Activated T-cell treated with anti-CD3 and anti-CD28 coated beads, Interleukin-2, amount 50 U/mL, for 48 hours (primary cell): ENCODE data around the gene FLAD1.

ENCODE experiments used
- DNase-seq, 2 experiments: peaks; one replicate each; pipeline ENCODE4 v3.0.0-alpha.2; 2020

Gene FLAD1

DNA sequence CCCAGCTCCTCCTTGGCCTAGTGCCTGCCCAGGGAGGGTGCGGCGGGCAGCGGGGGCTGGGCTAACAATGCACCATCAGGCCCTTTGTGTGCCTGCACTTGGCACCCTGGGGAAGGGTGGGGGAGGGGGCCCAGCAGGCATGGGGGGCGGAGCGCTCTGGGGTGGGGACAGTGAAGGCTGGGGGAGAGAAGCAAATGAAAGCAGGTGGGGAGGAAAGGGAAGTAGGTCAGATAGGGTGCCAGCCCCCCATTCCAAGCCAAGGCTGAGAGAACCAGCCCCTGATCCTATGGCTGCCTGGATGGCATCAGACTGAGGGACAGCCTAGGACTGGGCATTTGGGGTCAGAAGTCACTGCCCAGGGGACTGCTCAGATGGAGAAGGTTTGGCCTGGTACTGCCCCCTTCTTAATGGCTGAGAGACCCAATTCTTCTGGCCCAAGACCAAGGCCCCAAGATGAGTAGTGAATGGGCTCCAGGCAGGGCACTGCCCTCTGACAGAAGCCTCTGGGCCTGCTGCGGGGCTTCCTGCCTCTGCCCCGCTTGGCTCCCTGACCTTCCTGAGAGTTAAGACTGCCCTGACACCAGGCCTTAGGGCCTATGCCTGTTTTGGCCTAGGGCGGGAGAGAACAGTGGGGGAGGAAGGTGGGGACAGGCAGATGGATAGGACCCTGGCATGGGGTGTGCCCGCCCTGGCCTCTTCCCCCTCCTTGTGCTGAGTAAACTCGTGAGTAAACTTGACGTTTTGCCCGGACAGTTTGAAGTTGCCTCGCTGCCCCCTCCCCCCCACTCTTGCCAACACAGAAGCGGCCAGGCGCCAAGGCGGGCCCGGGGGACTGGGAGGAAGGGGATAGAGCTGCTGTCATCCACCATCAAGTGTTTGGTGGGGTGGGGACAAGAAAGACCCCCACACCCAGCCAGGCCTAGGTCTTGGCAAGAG, 22.2 kb downstream of the FLAD1 start:
- peak in 1 of 2 experiments; percentile 35 for DNase-seq

DNA sequence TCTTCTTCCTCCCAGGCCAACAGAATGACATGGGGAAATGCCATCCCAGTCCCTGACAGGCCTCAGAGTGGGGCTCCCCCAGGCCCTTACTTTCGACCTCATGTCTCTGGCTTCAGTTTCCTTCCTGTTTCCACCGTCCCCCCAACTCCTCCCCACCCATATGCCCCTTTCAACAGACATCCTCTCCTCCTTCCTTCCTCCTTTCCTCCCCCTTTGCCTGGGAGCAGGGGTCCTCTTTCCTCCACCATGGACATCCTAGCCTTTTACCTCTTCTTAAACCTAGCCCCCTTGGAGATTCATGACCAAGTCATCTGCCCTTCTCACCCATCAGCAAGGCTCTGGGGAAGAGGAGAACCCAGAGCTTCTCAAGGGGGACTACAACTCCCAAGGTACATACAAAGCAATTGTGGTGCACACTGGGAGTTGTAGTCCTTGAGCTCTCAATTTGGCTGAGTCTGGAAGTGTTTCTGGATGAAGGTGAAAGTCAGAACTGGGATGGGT, 23.5 kb downstream of the FLAD1 start:
- DNase-seq = peak; percentile 59 to 62

- no peak for DNase-seq
These were observed 24.2 kb downstream of the FLAD1 start for GRCh38 chr1:155007251-155007828.

GRCh38 chr1:155008015-155008941, 25.1 kb downstream of the FLAD1 start:
- peak; percentile 77 to 82 for DNase-seq

GRCh38 chr1:155009221-155009711, 26.1 kb downstream of the FLAD1 start:
- peak; percentile 43 to 51 for DNase-seq

DNA sequence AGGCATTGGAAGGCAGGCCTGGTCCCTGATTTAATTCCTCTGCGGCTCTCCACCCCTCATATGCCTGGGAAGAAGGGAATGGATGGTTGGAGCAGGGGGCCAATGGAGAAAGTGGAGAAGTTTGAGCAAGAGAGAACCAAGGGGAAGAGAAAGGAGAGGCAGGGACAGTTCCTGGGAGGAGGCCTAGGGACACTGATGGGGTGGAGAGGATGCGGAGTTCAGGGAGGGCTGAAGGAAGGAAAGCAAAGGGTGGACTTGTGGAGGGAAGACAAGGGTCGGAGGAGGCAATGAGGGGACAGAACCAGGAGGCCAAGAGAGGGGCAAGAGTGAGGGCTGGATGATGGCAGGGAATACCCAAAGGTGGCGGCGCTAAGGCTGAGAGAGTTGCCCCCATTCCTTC, 26.6 kb downstream of the FLAD1 start:
- no peak for DNase-seq

DNA sequence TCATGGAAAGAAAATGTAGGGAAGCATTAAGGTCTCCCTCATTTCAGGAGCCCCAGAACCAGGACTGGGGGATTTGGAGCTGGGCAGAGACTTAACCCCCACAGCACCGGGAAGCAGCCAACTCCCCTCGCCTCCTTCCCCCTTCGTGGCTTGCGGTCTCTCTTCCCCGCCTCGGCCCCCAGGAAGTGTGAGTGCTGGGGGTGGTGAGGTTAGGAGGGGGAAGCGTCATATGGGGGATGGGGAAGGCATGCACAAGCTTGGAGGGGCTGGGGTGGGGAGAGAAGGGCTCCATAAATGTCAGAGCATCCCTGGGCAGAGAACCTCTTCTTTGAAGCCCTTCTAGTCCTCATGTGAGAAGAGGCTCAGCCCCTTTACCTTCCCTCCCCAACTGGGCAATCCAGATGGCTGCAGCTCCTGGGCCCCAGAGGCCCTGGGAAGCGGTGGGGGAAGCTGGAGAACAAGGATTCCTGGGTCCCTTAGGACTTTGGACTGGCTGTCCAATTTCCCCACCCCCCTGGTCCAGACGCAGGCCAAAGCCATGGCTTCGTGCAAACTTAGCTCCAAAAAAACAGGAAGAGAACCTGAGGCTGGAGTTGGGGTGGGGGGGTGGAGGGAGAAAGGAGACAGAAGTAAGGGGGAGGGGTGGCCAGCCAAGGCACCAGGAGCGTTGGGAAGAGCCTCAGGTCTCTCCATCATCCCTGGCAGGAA, 27.2 kb downstream of the FLAD1 start:
- DNase-seq = peak; percentile 55 to 56

GRCh38 chr1:155011004-155011416, 27.9 kb downstream of the FLAD1 start:
- DNase-seq = no peak

GRCh38 chr1:155011437-155012025, 28.4 kb downstream of the FLAD1 start:
- DNase-seq = no peak

GRCh38 chr1:155012026-155012546, 28.9 kb downstream of the FLAD1 start:
- DNase-seq = peak; percentile 46 to 59

DNA sequence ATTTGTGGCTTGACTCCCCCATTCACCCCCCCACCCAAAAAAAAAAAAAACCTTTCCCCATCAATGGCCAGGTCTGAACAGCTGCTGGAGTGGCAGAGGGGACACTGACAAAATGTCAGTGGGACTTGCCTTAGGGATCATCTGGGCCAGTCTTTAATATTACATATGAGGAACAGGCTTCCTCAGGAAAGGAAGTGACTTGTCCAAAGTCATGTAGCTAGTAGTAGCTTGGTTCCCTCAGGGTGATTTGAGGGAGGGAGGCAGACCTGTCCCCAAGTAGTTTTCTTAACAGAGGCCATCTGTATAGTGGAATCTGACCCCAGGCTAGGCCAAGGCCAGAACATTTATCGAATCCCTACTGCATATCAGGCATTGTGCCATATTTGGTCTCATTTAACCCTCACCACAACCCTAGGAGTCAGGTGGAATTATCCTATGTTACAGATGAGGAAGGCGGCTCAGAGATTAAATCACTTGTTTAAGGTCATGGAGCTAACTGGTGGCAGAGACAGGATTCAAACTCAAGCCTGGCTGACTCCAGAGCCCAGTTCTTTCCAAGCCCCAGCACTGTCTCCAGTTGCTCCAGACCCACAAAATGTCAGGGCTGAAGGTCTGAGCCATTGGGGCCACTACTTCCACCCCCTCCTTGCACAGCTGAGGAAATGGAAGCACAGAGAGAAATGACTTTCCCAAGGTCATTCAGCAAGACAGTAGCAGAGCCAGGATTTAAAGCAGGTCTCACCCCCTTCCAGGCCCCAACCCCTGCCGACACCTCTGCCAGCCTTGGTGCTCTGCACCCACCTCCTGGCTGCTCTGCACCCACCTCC, 29.8 kb downstream of the FLAD1 start:
- no peak for DNase-seq

GRCh38 chr1:155013632-155014031, 30.5 kb downstream of the FLAD1 start:
- DNase-seq = no peak

DNA sequence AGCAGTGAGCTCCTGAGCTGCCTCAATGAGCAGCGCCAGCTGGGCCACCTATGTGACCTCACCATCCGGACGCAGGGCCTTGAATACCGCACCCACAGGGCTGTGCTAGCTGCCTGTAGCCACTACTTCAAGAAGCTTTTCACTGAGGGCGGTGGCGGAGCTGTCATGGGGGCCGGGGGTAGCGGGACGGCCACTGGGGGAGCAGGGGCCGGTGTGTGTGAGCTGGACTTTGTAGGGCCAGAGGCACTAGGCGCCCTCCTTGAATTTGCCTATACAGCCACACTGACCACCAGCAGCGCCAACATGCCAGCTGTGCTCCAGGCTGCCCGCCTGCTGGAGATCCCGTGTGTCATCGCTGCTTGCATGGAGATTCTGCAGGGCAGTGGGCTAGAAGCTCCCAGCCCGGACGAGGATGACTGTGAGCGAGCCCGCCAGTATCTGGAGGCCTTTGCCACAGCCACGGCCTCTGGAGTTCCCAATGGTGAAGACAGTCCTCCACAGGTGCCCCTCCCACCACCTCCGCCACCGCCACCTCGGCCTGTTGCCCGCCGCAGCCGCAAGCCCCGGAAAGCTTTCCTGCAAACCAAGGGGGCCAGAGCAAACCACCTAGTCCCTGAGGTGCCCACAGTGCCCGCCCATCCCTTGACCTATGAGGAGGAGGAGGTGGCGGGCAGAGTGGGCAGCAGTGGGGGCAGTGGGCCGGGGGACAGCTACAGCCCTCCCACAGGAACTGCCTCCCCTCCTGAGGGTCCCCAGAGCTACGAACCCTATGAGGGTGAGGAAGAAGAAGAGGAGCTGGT, 31.8 kb downstream of the FLAD1 start:
- DNase-seq = no peak

DNA sequence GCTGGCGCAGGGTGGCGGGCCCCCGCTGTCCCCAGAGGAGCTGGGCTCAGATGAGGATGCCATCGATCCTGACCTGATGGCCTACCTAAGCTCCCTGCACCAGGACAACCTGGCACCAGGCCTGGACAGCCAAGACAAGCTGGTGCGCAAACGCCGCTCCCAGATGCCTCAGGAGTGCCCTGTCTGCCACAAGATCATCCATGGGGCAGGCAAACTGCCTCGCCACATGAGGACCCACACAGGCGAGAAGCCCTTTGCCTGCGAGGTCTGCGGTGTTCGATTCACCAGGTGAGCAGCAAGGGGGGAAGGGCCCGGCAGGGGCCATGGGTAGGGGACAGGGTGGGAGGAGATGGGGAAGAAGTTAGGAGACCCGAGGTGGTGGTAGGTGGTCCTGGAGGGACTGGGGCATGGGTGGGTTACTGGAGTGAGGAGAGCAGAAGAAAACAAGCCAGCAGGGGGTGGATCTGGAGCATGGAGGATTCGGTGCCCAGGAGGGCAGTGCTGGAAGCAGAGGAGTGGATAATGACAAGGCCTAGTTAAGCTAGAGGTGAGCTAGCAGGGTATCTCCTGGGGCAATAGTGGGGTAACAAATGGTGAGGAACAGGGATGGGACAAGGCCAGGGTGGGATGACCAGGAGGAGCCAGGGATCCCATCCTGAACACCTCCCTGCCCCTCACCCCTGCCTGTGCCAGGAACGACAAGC, 32.5 kb downstream of the FLAD1 start:
- DNase-seq = peak in 1 of 2 experiments; percentile 34

GRCh38 chr1:155016231-155016831, 33.2 kb downstream of the FLAD1 start:
- peak; percentile 35 to 47 for DNase-seq

- peak; percentile 94 to 96 for DNase-seq
These were observed 34.1 kb downstream of the FLAD1 start for GRCh38 chr1:155017041-155017945.

- no peak for DNase-seq
These were observed 34.8 kb downstream of the FLAD1 start for GRCh38 chr1:155017946-155018316.
